ENCODE measurements around the gene FMC1.

- TF ChIP-seq, protein P1, sequence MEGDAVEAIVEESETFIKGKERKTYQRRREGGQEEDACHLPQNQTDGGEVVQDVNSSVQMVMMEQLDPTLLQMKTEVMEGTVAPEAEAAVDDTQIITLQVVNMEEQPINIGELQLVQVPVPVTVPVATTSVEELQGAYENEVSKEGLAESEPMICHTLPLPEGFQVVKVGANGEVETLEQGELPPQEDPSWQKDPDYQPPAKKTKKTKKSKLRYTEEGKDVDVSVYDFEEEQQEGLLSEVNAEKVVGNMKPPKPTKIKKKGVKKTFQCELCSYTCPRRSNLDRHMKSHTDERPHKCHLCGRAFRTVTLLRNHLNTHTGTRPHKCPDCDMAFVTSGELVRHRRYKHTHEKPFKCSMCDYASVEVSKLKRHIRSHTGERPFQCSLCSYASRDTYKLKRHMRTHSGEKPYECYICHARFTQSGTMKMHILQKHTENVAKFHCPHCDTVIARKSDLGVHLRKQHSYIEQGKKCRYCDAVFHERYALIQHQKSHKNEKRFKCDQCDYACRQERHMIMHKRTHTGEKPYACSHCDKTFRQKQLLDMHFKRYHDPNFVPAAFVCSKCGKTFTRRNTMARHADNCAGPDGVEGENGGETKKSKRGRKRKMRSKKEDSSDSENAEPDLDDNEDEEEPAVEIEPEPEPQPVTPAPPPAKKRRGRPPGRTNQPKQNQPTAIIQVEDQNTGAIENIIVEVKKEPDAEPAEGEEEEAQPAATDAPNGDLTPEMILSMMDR (optimal IDR thresholded peaks at IDR 0.05 in 1 of 3, IDR thresholded peaks at IDR 0.05 in 1 of 3, conservative IDR thresholded peaks at IDR 0.05 in 1 of 3; ENCODE audit: extremely low read depth in 1 of 3, insufficient read depth in 2 of 3, low read length in 3 of 3) = no peak
- TF ChIP-seq EZH2 (IDR thresholded peaks at IDR 0.05; ENCODE audit: low read length) = no peak
These were observed 33.1 kb downstream of the FMC1 start for GRCh38 chr7:139374246-139374645.

All from keratinocyte (primary cell).